Keratinocyte (primary cell): Measurements from ENCODE around the gene EFR3B. TPM values are rescaled to one million over a fixed set of nuclear protein-coding genes. Genes with fewer than 3 reads are reported as not detected.

Experiments used
- DNase-seq: peaks from one replicate; pipeline ENCODE4 v3.0.0-alpha.2; 2011; ENCODE audit warnings: low read depth, missing footprints, low spot score
- FAIRE-seq: peaks from 2 replicates; lab custom pipeline; 2011; peaks lifted over from hg19 to GRCh38; lab: Jason Lieb, UNC
- H2AFZ ChIP-seq: 2 replicates; pipeline ENCODE4 v1.6.0; 2012; ENCODE audit warnings: low read length, control low read depth, inconsistent platforms; ENCODE audit not compliant: control insufficient read depth
- H3K27ac ChIP-seq: 2 replicates; pipeline ENCODE4 v1.5.1; 2011; ENCODE audit warnings: low read length; ENCODE audit not compliant: control insufficient read depth, insufficient read depth
- H3K27me3 ChIP-seq: 3 replicates; pipeline ENCODE4 v1.6.0; 2011; ENCODE audit warnings: low read length; ENCODE audit not compliant: control insufficient read depth, insufficient read depth; ENCODE audit errors: extremely low read depth
- H3K36me3 ChIP-seq, 2 experiments: 2 replicates in 1 of 2; 3 replicates in 1 of 2; pipeline ENCODE4 v1.5.1; 2011; ENCODE audit warnings: low read length in 2 of 2, mild to moderate bottlenecking in 1 of 2; ENCODE audit not compliant: control insufficient read depth in 2 of 2, insufficient read depth in 2 of 2; ENCODE audit errors: extremely low read depth in 1 of 2
- H3K4me1 ChIP-seq: 3 replicates; pipeline ENCODE4 v1.5.1; 2011; ENCODE audit warnings: low read length; ENCODE audit not compliant: control insufficient read depth, insufficient read depth; ENCODE audit errors: extremely low read depth
- H3K4me2 ChIP-seq: 3 replicates; pipeline ENCODE4 v1.6.0; 2011; ENCODE audit warnings: low read depth, low read length; ENCODE audit not compliant: control insufficient read depth, insufficient read depth; ENCODE audit errors: extremely low read depth
- H3K4me3 ChIP-seq, 3 experiments: fragments of 200-600 bp in 1 of 3; sonication (generic) in 1 of 3; 2 replicates in 2 of 3; 3 replicates in 1 of 3; pipeline ENCODE4 v1.5.1; 2011 to 2016; ENCODE audit warnings: low read length in 3 of 3, mild to moderate bottlenecking in 3 of 3, control low read depth in 2 of 3, inconsistent platforms in 1 of 3, low read depth in 1 of 3, mixed read lengths in 1 of 3, mixed run types in 1 of 3, moderate library complexity in 1 of 3; ENCODE audit not compliant: control insufficient read depth in 2 of 3, insufficient read depth in 2 of 3; ENCODE audit errors: extremely low read depth in 1 of 3
- H3K79me2 ChIP-seq: 2 replicates; pipeline ENCODE4 v1.6.0; 2012; ENCODE audit warnings: low read length; ENCODE audit not compliant: control insufficient read depth, insufficient read depth
- H3K9ac ChIP-seq: 3 replicates; pipeline ENCODE4 v1.6.0; 2011; ENCODE audit warnings: low read length; ENCODE audit not compliant: control insufficient read depth, insufficient read depth; ENCODE audit errors: extremely low read depth
- H3K9me1 ChIP-seq: 3 replicates; pipeline ENCODE4 v1.6.0; 2011; ENCODE audit warnings: low read length; ENCODE audit not compliant: control insufficient read depth, insufficient read depth; ENCODE audit errors: extremely low read depth
- H3K9me3 ChIP-seq: 2 replicates; pipeline ENCODE4 v1.5.1; 2012; ENCODE audit warnings: low read depth, low read length; ENCODE audit not compliant: control insufficient read depth
- H4K20me1 ChIP-seq: 3 replicates; pipeline ENCODE4 v1.6.0; 2011; ENCODE audit warnings: low read length; ENCODE audit not compliant: control insufficient read depth, insufficient read depth; ENCODE audit errors: extremely low read depth
- EZH2 ChIP-seq: IDR thresholded peaks from one replicate; pipeline ENCODE4 v1.6.1; 2012; ENCODE audit warnings: inconsistent platforms, mild to moderate bottlenecking, low read length, moderate library complexity
- dilution Hi-C: fragments of 300-500 bp; cut with MboI; formaldehyde crosslinking; loops from one replicate; pipeline ENCODE4 v1.7.0; 2020; ENCODE audit warnings: low sequenced_read_pairs; ENCODE audit not compliant: extremely low pct_ligation_motif_present
- polyA plus RNA-seq, 5 experiments: library from polyadenylated mRNA; depleted of rRNA in 3 of 5; stranded (reverse) in 3 of 5; stranded (forward) in 1 of 5; unstranded in 1 of 5; fragments of >200 nt; gene quantifications; 1 replicate in 1 of 5; 2 replicates in 3 of 5; 3 replicates in 1 of 5; pipeline versions ENCODE4 v1.2.1 to v1.2.3, GENCODE V29; 2011 to 2012; ENCODE audit warnings: missing spikeins in 2 of 5, low read depth in 1 of 5, low replicate concordance in 1 of 5
- small RNA-seq, 3 experiments: library from RNA; depleted of rRNA; stranded (forward); fragments of <200 nt; gene quantifications; one replicate each; pipeline ENCODE3, GENCODE V24; 2012; ENCODE audit warnings: low read depth in 3 of 3, low replicate concordance in 1 of 3; ENCODE audit not compliant: insufficient read length in 3 of 3
- TF ChIP-seq, protein P1 (sequence below), 3 experiments: IDR thresholded peaks in 1 of 3; conservative IDR thresholded peaks in 1 of 3; optimal IDR thresholded peaks in 1 of 3; 2 replicates in 2 of 3; 3 replicates in 1 of 3; pipeline versions ENCODE3 to v1.5.1; 2011; ENCODE audit warnings: low read length in 3 of 3, mild to moderate bottlenecking in 3 of 3, moderate library complexity in 2 of 3, control low read depth in 1 of 3, inconsistent platforms in 1 of 3; ENCODE audit not compliant: insufficient read depth in 2 of 3; ENCODE audit errors: extremely low read depth in 1 of 3

The EFR3B gene
- polyA plus RNA-seq, 1 donor (not counting 4 experiments of a cell fraction or from before 2014, with no cell fraction given), result 0.09 TPM

DNA sequence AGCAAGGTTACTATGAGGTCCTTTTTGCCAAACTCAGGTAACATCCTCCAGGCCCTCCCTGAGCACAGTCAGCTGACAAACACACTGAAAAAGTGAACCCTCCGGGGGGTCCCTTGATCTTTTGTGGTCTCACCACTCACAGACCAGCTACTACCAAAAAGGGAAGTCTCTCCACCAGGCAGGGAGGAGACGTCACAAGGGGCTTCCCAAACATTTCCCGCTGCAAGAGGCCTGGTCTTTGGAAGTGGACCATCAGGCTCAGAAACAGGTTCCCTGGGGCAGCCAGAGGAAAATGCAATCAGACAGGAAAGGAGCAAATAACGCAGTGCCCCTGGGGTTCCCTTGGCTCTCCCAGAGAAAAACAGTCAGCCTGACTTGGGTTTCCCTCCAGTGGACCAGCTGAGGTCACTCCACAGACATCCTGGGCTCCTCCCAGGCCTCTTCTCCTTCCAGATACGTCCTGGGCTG, 165.2 kb downstream of the EFR3B start:
- no peak overlapping the region for H3K9ac ChIP-seq
- no peaks in the 10 kb centered on the region for H4K20me1 ChIP-seq
- H2AFZ ChIP-seq, result no peak overlapping the region
- H3K4me1 ChIP-seq, result no peaks in the 10 kb centered on the region
- H3K27me3 ChIP-seq, result no peaks in the 10 kb centered on the region
- no peaks in the 10 kb centered on the region for H3K9me1 ChIP-seq
- DNase-seq (no peak), FAIRE-seq (no peak)
- dilution Hi-C loops, result no loop called here
- TF ChIP-seq EZH2, result no peak
- TF ChIP-seq, protein P1, sequence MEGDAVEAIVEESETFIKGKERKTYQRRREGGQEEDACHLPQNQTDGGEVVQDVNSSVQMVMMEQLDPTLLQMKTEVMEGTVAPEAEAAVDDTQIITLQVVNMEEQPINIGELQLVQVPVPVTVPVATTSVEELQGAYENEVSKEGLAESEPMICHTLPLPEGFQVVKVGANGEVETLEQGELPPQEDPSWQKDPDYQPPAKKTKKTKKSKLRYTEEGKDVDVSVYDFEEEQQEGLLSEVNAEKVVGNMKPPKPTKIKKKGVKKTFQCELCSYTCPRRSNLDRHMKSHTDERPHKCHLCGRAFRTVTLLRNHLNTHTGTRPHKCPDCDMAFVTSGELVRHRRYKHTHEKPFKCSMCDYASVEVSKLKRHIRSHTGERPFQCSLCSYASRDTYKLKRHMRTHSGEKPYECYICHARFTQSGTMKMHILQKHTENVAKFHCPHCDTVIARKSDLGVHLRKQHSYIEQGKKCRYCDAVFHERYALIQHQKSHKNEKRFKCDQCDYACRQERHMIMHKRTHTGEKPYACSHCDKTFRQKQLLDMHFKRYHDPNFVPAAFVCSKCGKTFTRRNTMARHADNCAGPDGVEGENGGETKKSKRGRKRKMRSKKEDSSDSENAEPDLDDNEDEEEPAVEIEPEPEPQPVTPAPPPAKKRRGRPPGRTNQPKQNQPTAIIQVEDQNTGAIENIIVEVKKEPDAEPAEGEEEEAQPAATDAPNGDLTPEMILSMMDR (optimal IDR thresholded peaks at IDR 0.05 in 1 of 3, IDR thresholded peaks at IDR 0.05 in 1 of 3, conservative IDR thresholded peaks at IDR 0.05 in 1 of 3; ENCODE audit: extremely low read depth in 1 of 3, insufficient read depth in 2 of 3, low read length in 3 of 3), result no peak
- no peak overlapping the region for H3K4me2 ChIP-seq
- H3K79me2 ChIP-seq, result no peaks in the 10 kb centered on the region
- no peaks in the 10 kb centered on the region for H3K9me3 ChIP-seq
- no peak overlapping the region for H3K27ac ChIP-seq
- H3K4me3 ChIP-seq, result no peak overlapping the region
- no peaks in the 10 kb centered on the region for H3K36me3 ChIP-seq

Small RNAs within 50 kb of the gene (small RNA-seq; reads per million reads assigned to genes)
- gene RF00019 (0 reads per million in 3 experiments), gene RN7SL856P (0 reads per million in 3 experiments)

Other genes with a start within 250 kb of the EFR3B start
- 15.8 to 37.7 TPM (median 36.9 TPM) in 3 replicates for gene PTRHD1, start 248.7 kb upstream of the EFR3B start, polyA plus RNA-seq
- 4.2 to 14.2 TPM (median 12.1 TPM) in 3 replicates for gene CENPO, start 248.7 kb upstream of the EFR3B start, polyA plus RNA-seq
- 27.1 to 47.4 TPM (median 33.2 TPM) in 3 replicates for gene ADCY3, start 121.8 kb upstream of the EFR3B start, polyA plus RNA-seq
- gene DNAJC27, start 70.1 kb upstream of the EFR3B start, polyA plus RNA-seq, result 2.8 to 3.4 TPM (median 2.9 TPM) in 3 replicates
- gene POMC, start 126.5 kb downstream of the EFR3B start, polyA plus RNA-seq, result 0.13 TPM in 1 of 3 replicates, not detected in the others